ENCODE data around the gene PLS1.

DNA sequence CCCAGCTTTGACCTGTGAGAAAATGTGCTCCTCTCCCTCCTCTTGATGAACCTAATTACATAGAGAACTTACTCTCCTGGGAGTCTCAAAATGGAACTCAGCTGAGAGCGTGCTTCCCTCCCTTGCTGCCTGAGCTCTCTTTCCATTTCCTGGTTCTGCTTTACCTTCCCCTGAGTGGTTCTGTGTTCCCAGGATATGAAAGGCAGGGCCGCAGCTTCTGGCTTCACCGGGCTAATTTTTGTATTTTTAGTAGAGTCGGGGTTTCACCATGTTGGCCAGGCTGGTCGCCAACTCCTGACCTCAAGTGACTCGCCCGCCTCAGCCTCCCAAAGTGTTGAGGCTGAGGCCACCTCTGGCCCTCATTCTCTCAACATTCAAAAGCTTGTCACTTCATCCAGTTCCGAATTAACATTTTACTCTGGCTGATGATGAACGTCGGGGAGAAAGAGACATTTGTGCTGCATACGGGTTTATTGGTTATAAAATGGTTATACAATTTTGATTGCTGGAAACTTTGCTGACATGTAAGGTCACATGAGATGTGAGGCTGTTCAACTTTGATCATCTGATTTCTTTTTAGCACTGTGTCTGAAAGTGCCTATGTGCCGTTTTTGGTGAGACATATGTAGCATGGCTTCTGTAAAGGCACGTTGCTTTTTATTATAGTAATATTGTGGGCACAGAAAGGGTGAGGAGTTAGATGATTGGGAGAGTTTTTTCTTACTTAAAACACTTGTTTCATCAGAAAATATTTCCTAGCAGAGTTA is 6.6 kb downstream of the PLS1 start:
- TF ChIP-seq EZH2 (IDR thresholded peaks at IDR 0.05; ENCODE audit: borderline replicate concordance, low read depth, low read length, severe bottlenecking) = no peak
- TF ChIP-seq, protein P1, sequence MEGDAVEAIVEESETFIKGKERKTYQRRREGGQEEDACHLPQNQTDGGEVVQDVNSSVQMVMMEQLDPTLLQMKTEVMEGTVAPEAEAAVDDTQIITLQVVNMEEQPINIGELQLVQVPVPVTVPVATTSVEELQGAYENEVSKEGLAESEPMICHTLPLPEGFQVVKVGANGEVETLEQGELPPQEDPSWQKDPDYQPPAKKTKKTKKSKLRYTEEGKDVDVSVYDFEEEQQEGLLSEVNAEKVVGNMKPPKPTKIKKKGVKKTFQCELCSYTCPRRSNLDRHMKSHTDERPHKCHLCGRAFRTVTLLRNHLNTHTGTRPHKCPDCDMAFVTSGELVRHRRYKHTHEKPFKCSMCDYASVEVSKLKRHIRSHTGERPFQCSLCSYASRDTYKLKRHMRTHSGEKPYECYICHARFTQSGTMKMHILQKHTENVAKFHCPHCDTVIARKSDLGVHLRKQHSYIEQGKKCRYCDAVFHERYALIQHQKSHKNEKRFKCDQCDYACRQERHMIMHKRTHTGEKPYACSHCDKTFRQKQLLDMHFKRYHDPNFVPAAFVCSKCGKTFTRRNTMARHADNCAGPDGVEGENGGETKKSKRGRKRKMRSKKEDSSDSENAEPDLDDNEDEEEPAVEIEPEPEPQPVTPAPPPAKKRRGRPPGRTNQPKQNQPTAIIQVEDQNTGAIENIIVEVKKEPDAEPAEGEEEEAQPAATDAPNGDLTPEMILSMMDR (IDR thresholded peaks at IDR 0.05; ENCODE audit: borderline replicate concordance, extremely low read depth, low read length, poor library complexity, severe bottlenecking) = no peak
